Right ventricle myocardium superior (tissue), 1 donor: Measurements from ENCODE around the gene IDUA. TPM values are rescaled to one million over a fixed set of nuclear protein-coding genes. Genes with fewer than 3 reads are reported as not detected.
"Not testable (repeated sequence)": the region's sequence is repeated elsewhere in the genome, so short reads cannot be mapped to it uniquely, and the experiment has no call there.

Experiments used
- ATAC-seq: fragments of 200-7000 bp; cut with Tn5 transposase; one replicate; pipeline ENCODE4 v1.9.1; 2020; ENCODE audit warnings: mild to moderate bottlenecking; ENCODE audit not compliant: poor library complexity
- DNase-seq: peaks from one replicate; pipeline ENCODE4 v3.0.0-alpha.2; 2020
- intact Hi-C: fragments of 100-400 bp; cut with DNase I; formaldehyde crosslinking; loops from one replicate; pipeline ENCODE4 v1.11.2; 2022
- long read RNA-seq: library from polyadenylated mRNA; unstranded; transcript quantifications from one replicate; pipeline ENCODE4 v2.0.0, GENCODE V29; 2021
- total RNA-seq: library from RNA; stranded (reverse); fragmentation: NEBNext Ultra II Directional; extraction: Animal tissue kit (Norgen Biotek cat#: 25700); gene quantifications from one replicate; pipeline ENCODE4 v1.2.1, GENCODE V29; 2021
- donor health status: DM: no; HTN: yes; CAD: no; lungs with severe emphysema.

IDUA gene
- total RNA-seq = 8.4 TPM
- long read RNA-seq, transcript IDUA-201 (14 exons, 2,163 nt) = major isoform, 15 of 30 reads
- long read RNA-seq, partial matches to known transcripts = 5 of 30 reads
- long read RNA-seq, other reads (novel, unspliced or antisense) = 10 of 30 reads

DNA sequence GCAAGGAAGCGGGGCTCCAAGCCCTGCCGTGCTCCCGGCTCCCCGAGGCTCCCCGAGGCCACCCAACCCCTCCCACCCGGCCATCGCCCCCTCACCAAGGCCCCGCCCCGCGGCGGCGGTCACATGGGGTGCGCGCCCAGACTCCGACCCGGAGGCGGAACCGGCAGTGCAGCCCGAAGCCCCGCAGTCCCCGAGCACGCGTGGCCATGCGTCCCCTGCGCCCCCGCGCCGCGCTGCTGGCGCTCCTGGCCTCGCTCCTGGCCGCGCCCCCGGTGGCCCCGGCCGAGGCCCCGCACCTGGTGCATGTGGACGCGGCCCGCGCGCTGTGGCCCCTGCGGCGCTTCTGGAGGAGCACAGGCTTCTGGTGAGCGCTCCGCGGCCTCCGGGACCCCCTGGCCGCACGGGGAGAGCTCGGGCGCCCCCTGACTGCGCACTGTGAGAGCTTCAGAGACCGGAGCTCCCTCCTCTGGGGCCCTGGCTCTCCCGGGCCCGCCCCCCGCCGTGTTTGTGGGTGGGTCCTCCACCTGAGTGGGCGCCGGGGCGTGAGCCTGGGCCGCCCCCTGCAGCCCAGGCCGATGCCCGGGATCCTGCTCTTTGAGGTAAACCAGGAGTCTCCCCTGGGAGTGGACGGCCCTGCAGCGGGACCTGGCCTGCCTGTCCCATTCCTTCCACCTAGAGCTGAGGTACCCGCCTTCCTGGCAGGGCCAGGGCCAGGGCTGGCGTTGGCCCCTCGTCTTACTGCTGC is at the start of gene IDUA:
Gene IDUA, plus strand, starts transcription at position 166 of the 745 bp plus-strand sequence. Its CDS starts 41 bp downstream, at position 207.
- peak; percentile 88 for ATAC-seq
- intact Hi-C loops = no loop called here
- DNase-seq = peak; percentile 87

DNA sequence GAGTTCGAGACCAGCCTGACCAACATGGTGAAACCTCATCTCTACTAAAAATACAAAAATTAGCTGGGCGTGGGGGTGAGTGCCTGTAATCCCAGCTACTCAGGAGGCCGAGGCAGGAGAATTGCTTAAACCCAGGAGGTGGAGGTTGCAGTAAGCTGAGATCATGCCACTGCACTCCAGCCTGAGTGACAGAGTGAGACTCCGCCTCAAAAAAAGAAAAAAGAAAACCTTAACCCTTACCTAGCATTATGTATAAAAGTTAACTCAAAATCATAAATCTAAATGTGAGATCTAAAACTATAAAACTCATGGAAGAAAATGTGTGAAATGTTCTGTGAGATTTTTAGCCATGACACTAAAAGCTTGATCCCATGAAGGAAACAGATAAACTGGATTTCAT is 47.3 kb upstream of the IDUA start:
- ATAC-seq, intact Hi-C loops, DNase-seq: not testable (repeated sequence)

DNA sequence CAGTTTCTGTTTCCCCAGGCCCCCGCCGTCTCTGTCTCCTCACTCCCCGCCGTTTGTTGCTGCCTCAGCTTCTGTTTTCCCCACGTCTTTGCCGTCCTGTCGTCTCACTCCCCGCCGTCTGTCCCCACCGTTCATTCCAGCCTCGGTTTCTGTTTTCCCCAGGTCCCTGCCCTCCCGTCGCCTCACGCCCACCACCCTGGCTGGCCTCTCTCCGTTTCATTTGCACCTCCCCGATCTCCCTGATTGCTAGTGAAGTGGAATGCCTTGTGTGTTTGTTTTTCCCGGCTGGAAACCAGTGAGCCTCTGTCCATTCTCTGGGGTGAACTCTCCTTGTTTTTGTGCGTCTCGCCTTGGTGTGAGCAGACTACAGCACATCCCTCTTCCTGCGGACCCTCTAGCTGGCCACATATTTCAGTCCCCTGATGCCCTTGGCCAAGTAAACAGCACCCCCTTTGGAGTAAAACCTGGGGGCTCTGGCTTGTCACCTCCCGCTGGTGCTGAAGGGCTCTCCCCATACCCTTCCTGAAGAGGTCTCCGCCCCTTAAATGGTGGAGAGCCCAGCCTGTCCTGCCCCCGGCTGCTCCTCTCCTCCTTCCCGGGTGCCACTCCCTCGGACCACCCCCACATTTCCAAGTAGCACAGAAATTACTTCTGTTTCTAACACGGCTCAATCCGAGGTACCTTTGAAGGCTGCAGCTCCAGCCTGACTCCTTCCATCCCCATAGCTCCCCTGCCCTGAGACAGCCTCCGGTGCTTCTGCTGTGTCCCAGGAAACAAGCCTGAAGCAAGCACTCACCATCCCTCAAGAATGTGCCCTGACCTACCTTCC is 41.4 kb upstream of the IDUA start:
- DNase-seq (no peak), ATAC-seq (no peak)
- intact Hi-C loops = no loop called here

DNA sequence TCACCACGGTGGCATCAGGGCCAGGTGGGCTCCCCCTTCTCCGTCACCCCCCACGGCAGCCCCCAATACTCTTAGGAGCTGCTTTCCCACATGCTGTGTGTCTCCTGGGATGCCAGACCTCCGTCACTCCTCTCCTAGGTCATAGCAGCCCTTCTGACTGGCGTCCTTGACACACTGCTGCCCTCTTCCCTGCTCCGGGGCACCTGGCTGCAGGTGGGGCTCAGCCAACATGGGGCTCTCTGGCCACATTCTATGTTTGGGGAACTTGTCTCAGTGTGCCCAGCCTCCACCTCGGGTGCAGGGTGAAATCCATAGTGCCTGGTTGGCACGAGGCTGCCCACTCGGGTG is 40.8 kb upstream of the IDUA start:
- intact Hi-C loops = no loop called here
- DNase-seq (no peak), ATAC-seq (no peak)

DNA sequence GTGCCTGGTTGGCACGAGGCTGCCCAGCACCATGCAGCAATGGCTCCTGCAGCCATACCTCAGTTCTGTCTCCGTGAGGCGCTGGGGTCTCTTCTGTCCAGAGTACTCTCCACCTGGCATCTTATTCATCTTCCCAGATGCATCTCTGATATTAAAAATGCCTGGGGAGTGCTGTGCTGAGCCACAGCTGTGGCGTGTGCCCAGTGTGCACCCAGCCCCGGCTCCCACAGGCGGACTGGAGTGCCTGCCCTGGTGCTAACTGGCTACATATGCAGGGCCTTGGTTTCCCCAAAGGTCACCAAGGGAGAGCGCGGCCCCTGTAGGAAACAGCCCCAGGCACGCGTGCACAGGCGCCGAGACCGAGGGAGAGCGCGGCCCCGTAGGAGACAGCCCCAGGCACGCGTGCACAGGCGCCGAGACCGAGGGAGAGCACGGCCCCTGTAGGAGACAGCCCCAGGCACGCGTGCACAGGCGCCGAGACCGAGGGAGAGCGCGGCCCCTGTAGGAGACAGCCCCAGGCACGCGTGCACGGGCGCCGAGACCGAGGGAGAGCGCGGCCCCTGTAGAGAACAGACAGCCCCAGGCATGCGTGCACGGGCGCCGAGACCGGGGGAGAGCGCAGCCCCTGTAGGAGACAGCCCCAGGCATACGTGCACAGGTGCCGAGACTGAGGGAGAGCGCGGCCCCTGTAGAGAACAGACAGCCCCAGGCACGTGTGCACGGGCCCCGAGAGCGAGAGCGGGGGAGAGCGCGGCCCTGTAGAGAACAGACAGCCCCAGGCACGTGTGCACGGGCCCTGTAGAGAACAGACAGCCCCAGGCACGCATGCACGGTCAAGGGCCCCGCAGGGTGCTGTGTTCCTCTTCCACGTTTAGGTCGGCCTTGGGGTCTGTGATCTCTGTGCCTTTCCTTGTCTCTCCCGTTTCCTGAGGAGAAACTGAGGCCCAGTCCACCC is 40.0 kb upstream of the IDUA start:
- ATAC-seq (no peak), DNase-seq (peak; percentile 18)
- intact Hi-C loops = no loop called here

DNA sequence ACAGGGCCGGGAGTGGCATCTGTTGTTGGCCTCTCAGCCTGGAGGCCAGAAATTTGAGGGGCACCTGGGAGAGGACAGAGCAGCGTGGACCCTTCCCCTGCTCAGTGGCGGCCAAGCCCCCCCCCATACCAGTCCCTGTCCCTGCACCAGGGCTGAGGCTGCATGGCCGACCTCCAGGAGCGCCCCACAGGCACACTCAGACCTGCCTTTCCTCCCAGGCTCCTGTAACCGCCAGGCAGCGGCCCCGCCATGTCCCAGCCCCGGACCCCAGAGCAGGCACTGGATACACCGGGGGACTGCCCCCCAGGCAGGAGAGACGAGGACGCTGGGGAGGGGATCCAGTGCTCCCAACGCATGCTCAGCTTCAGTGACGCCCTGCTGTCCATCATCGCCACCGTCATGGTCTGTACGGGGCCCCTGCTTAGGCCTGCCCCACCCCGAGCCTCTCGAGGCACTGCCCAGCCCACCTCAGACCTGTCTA is 39.3 kb upstream of the IDUA start:
- DNase-seq (peak; percentile 28), ATAC-seq (no peak)
- intact Hi-C loops = no loop called here

DNA sequence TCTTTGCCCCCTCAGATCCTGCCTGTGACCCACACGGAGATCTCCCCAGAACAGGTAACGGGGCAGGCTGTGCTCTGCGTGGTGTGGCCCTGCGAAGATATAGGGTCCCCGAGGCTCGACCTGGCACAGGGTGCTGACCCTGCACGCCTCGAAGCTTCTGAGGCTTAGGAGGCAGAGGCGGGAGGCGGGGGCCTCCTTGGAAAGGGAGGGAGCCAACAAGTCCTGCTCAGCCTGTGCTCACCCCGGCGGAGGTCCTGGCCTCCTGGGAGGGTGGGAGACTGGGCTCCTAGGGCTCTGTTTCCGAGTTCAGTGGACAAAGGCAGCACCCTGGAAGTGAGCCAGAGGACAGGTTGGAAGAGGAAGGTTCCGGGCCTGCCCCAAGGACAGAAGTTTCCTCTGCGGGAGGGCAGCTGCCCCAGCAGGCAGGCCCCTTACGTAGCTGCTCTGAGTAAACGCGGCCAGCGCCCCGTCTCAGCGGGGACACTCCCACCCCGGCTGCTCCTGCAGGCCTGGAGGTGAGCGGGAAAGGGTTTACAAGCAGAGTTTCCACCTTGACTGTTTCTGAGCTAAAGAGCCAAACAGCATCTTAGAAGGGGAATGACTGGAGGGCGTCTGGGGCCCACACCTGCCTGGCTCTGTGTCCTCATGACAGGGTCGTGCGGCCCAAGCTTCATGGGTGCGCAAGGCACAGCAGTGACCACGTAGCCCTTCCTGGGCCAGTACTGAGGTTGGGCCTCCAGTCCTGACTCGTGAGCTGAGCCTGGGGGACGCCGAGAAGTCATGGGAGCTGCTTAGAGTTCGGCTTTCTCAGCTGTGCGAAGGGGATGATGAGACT is 38.5 kb upstream of the IDUA start:
- intact Hi-C loops = no loop called here
- peak; percentile 28 for ATAC-seq
- DNase-seq = peak; percentile 36

DNA sequence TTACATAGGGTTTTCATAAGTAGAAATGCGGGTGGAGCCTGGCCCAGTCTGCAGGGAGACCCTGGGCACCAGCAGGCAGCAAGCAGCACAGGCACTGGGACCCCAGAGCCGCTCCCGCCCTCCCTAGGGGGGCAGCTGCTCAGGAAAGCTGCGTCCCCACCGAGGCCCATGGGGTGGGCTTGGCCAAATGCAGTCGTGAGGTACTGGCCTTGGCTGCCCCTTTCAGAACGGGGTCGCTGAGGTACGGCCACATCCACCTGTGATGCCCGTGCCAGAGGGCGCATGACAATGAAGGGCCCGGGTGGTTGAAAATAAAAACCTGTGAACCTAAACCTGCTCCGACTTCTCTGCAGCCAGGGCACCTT is 37.9 kb upstream of the IDUA start:
- intact Hi-C loops = no loop called here
- no peak for ATAC-seq
- peak; percentile 21 for DNase-seq

DNA sequence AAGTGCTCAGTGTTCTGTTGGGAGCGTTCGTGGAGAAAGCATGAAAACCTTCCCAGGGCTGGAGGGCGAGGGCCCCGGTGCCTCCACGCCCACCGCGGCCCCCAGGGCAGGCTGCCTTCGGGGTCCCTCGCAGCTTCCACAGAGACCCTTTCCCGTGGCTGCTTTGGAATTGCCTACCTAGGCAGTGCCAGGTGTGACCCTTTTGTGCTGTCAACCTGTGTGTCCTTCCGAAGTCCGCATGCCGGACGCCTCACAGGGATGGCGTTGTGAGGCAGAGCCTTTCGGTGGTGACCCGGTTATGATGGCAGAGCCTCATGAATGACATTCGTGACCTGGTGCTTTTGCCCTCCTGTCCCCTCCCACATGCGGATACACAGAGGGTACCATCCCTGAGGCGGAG is 37.2 kb upstream of the IDUA start:
- no peak for ATAC-seq
- intact Hi-C loops = no loop called here
- peak; percentile 30 for DNase-seq

DNA sequence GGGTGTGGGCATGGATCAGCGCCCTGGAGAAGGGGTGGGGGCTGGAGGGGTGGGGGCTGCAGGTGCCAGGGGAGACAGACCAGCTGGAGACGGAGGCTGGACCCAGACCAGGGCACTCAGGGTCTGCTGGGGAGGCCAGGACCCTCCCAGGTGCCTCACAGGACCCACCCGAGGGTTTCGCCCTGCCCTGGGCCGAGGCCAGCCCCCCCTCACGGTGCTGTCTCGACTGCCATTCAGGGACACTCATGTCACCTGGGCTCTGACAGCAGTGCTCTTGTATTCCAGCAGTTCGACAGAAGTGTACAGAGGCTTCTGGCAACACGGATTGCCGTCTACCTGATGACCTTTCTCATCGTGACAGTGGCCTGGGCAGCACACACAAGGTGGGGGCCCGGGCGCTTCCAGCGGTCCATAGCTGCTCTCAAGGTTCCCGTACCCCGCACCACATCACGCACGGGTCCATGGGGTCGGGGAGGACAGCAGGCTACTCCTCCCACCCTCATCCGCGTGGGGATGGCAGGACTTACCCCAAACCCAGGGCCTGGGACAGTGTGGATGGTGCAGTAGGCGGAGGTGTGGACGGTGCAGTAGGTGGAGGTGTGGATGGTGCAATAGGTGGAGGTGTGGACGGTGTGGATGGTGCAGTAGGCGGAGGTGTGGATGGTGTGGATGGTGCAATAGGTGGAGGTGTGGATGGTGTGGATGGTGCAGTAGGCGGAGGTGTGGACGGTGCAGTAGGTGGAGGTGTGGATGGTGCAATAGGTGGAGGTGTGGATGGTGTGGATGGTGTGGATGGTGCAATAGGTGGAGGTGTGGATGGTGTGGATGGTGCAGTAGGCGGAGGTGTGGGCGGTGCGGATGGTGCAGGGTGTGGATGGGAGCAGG is 36.5 kb upstream of the IDUA start:
- intact Hi-C loops = no loop called here
- DNase-seq (peak; percentile 35), ATAC-seq (no peak)

DNA sequence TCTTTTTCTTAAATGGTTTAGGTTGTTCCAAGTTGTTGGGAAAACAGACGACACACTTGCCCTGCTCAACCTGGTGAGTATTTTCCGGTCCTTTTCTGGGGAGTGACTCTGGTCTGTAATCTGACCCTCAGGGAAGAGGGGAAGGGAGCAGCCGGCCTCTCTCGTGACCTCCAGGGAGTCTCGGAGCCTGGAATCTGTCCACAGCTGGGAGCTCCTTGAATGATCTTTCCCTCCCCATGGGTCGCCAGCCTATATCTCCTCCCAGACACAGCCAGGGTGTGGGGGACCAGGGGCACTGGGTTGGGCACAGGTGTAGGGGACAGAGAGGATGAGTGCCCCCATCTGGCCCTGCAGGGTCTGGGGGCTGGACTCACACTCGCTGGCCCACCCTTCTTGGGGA is 35.7 kb upstream of the IDUA start:
- no peak for ATAC-seq
- no peak for DNase-seq

DNA sequence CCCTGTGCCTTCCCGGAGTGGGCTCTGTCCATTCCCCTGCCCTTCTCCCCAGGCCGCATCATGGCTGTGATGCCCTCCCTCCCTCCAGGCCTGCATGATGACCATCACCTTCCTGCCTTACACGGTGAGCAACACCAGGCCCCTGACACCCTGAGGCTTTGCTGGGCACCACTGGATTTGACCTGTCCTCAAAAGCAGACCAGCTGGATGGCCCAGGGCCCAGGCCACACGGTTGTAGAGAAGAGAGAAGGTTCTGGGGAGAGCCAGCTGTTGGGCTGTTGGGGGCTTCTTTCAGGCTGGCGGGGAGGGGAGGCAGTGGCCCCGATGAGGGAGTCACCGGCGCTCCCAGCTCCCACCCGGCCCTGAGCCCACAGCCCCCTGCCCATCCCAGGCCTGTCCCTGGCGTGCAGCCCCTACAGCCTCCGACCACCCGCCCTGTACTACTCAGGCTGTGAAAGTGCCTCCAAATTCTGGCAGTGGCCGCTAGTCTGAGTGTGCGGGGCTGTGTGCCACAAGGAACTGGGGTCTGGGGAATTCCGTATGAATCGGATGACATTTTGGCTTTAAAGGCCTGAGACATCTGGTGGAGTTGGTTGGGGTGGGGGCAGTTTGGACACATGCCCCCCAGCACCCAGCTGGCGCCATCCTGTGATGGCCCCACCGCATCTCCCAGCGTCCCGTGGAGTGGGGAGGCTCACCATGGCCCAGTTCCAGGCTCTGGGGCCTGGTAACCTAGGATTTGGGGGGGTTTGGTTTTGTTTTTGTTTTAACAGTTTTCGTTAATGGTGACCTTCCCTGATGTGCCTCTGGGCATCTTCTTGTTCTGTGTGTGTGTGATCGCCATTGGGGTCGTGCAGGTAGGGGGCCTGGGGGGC is 35.0 kb upstream of the IDUA start:
- ATAC-seq (no peak), DNase-seq (peak; percentile 22)
- intact Hi-C loops = no loop called here

More for the DNA sequence above, 35.7 kb upstream of the IDUA start:
- intact Hi-C loops = no loop called here

DNA sequence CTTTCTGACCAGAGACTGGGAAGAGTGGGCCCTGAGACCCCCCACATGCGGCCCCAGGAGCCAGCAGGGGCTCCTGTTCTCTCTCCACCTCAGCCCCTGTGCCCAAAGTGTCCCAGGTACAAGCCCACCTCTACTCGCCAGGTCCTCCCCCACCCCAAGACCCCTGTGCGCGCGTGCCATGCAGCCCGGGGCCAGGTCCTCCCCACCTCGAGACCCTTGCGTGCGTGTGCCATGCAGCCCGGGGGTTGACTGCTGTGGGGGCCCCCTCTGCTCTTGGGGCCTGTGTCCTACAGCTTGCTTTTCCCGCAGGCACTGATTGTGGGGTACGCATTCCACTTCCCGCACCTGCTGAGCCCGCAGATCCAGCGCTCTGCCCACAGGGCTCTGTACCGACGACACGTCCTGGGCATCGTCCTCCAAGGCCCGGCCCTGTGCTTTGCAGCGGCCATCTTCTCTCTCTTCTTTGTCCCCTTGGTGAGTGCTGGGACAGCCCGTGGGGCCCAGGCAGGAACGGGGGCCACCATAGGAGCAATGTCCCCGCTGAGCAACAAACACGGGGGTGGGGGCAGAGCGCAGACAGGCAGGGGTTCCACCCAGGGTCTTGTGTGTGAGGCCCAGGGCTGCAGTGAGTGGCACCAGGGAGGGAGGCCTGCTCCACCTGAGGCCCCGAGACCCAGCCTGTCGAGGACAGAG is 33.8 kb upstream of the IDUA start:
- ATAC-seq (no peak), DNase-seq (peak; percentile 33)
- intact Hi-C loops = no loop called here

DNA sequence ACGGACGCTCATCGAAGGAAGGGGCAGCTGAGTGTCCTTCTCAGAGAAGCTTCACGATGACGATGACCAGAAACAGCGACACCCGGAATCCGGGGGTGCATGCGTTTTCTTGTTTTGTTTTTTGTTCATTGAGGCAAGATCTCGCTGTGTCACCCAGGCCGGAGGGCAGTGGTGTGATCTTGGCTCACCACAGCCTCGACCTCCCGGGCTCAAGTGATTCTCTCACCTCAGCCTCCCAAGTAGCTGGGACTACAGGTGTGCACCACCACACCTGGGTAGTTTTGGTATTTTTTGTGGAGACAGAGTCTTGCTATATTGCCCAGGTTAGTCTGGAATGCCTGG is 33.3 kb upstream of the IDUA start:
- DNase-seq = peak; percentile 0
- intact Hi-C loops = no loop called here
- ATAC-seq = no peak

DNA sequence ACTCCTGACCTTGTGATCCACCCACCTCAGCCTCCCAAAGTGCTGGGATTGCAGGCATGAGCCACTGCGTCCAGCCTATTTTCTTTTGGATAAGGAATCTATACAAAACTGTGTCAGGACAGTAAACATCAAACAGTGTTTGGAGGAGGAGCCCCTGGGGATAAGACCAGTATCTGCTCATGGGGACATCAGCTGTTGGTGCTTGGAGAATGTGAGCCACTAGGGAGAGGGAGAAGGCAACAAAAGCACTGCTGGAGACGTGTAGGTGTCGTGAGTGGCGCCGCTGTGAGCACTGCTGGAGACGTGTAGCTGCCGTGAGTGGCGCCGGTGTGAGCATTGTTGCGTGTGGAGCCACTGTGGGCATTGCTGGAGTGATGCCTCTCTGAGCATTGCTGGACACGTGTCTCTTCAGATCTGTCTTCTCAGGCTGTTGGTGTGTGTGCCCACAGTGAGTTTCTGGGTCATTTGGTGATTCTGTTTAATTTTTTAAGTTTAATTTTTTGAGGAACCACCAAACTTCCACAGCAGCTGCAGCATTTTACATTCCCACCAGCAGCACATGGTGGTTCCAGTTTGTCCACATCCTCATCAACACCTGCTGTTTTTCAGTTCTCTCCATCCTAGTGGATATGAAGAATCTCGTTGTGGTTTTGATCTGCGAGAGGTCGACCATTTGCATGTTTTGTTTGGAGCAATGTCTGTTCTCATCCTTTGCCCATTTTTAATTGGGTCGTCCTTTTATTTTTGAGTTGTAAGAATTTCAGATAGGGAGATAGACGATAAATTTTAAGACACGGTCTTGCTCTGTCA is 32.4 kb upstream of the IDUA start:
- intact Hi-C loops = no loop called here
- ATAC-seq = no peak
- DNase-seq = peak; percentile 37
